ENCODE results near the gene MAPK8IP1.

- TF ChIP-seq POLR2AphosphoS5 (IDR thresholded peaks at IDR 0.05; ENCODE audit: borderline replicate concordance, low read depth, low read length) (no peak), EZH2 (IDR thresholded peaks at IDR 0.05) (no peak), FOXP2 (optimal IDR thresholded peaks at IDR 0.05; ENCODE audit: control extremely low read depth, extremely low read length, insufficient read depth) (no peak)
Measured at GRCh38 chr11:45905095-45905494, 19.6 kb downstream of the MAPK8IP1 start.

Data from SK-N-MC (cell line).